GM18519 (cell line): Measurements from ENCODE around the gene CNTNAP5.
"Not testable (repeated sequence)": the region's sequence is repeated elsewhere in the genome, so short reads cannot be mapped to it uniquely, and the experiment has no call there.

Experiments
- ATAC-seq: cut with Tn5 transposase; IDR thresholded peaks from one replicate; pipeline ENCODE4 v1.9.1; 2021; ENCODE audit warnings: mild to moderate bottlenecking, moderate library complexity; ENCODE audit not compliant: unreplicated experiment, low FRiP score

CNTNAP5 gene

GRCh38 chr2:124382067-124382618 is 357.1 kb downstream of the CNTNAP5 start:
- ATAC-seq = no peak

- no peak for ATAC-seq
Measured at GRCh38 chr2:124395961-124396360, 370.9 kb downstream of the CNTNAP5 start.

GRCh38 chr2:124402274-124402673 is 377.2 kb downstream of the CNTNAP5 start:
- no peak for ATAC-seq

- ATAC-seq = not testable (repeated sequence)
Measured at GRCh38 chr2:124407836-124408534, 382.9 kb downstream of the CNTNAP5 start.

GRCh38 chr2:124424074-124424473 is 399.0 kb downstream of the CNTNAP5 start:
- no peak for ATAC-seq

GRCh38 chr2:124426122-124426521 is 401.0 kb downstream of the CNTNAP5 start:
- ATAC-seq = no peak

GRCh38 chr2:124426625-124427024 is 401.5 kb downstream of the CNTNAP5 start:
- ATAC-seq = no peak

GRCh38 chr2:124437811-124438210 is 412.7 kb downstream of the CNTNAP5 start:
- no peak for ATAC-seq

GRCh38 chr2:124450481-124450880 is 425.4 kb downstream of the CNTNAP5 start:
- no peak for ATAC-seq

GRCh38 chr2:124476291-124476690 is 451.2 kb downstream of the CNTNAP5 start:
- no peak for ATAC-seq

GRCh38 chr2:124478761-124479160 is 453.7 kb downstream of the CNTNAP5 start:
- no peak for ATAC-seq

GRCh38 chr2:124480958-124481357 is 455.9 kb downstream of the CNTNAP5 start:
- ATAC-seq = no peak

- no peak for ATAC-seq
Measured at GRCh38 chr2:124482044-124482443, 457.0 kb downstream of the CNTNAP5 start.

- no peak for ATAC-seq
Measured at GRCh38 chr2:124482551-124482950, 457.5 kb downstream of the CNTNAP5 start.

GRCh38 chr2:124485659-124486058 is 460.6 kb downstream of the CNTNAP5 start:
- ATAC-seq = no peak

GRCh38 chr2:124489686-124490085 is 464.6 kb downstream of the CNTNAP5 start:
- ATAC-seq = no peak

- ATAC-seq = no peak
Measured at GRCh38 chr2:124501575-124502152, 476.6 kb downstream of the CNTNAP5 start.

GRCh38 chr2:124514236-124514635 is 489.1 kb downstream of the CNTNAP5 start:
- no peak for ATAC-seq

- no peak for ATAC-seq
Measured at GRCh38 chr2:124520953-124521352, 495.9 kb downstream of the CNTNAP5 start.

GRCh38 chr2:124523096-124523495 is 498.0 kb downstream of the CNTNAP5 start:
- no peak for ATAC-seq

- no peak for ATAC-seq
Measured at GRCh38 chr2:124524155-124524915, 499.2 kb downstream of the CNTNAP5 start.
